ENCODE measurements around the gene PRKAR1B.
"Not testable (repeated sequence)": the region's sequence is repeated elsewhere in the genome, so short reads cannot be mapped to it uniquely, and the experiment has no call there.

Gene PRKAR1B

GRCh38 chr7:644381-645305, 82.4 kb downstream of the PRKAR1B start:
- no peak for DNase-seq (ENCODE audit: low spot score)

DNA sequence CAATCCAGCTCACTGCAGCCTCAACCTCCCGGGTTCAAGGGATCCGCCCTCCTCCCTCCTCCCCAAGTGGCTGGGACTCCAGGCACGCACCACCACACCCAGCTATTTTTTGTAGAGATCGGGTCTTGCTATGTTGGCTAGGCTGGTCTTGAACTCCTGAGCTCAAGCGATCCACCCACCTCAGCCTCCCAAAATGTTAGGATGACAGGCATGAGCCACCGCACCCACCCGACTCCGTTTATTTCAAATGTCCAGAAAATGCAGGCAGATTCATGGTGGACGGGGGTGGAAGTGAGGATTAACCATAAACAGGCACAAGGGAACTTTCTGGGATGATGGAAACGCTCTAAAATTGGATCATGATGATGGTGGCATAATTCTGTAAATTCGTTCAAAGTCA, 85.1 kb downstream of the PRKAR1B start:
- DNase-seq (ENCODE audit: low spot score): no peak

GRCh38 chr7:641269-641671, 85.8 kb downstream of the PRKAR1B start:
- DNase-seq (ENCODE audit: low spot score): peak; percentile 88

- DNase-seq (ENCODE audit: low spot score): no peak
These were observed 88.6 kb downstream of the PRKAR1B start for GRCh38 chr7:638256-639011.

GRCh38 chr7:637826-638225, 89.3 kb downstream of the PRKAR1B start:
- no peak for DNase-seq (ENCODE audit: low spot score)

DNA sequence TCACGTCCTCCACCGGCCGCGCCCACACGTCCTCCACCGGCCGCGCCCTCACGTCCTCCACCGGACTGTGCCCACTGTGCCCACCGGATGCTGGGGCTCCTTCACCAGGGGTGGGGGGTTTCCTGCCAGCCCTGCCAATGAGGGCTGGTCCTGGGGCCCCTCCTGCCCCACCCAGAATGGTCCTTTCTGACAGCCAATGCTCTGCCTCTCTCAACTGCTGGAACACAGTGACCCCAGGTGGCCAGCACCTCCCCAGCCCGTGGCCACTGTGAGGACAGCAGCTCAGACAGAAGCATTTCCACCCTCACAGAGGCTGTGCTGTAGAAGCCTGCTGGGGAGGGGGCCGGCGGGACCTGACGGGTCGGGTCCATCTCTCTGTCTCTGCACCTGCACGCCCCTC, 90.7 kb downstream of the PRKAR1B start:
- DNase-seq (ENCODE audit: low spot score): no peak

- DNase-seq (ENCODE audit: low spot score): not testable (repeated sequence)
These were observed 91.2 kb downstream of the PRKAR1B start for GRCh38 chr7:635687-636382.

DNA sequence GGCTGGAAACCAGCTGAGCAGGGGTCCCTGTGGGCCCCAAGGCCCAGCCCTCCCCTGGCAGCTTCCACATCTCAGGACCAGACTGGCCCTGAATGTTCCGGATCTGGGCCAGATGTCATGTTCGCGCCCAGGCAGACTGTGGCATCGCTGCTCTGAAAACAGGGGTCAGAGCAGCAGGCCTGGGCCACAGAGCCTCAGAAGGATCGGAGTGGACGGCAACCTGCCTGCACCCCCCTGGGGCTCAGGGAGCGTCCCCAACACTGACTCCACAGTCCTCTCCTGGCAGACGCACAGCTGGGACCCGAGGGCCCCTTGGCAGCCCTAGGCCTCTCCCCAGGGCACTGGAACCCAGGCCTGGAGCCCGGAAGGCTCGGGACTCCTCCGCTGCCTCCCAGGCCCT, 91.9 kb downstream of the PRKAR1B start:
- DNase-seq (ENCODE audit: low spot score): no peak

DNA sequence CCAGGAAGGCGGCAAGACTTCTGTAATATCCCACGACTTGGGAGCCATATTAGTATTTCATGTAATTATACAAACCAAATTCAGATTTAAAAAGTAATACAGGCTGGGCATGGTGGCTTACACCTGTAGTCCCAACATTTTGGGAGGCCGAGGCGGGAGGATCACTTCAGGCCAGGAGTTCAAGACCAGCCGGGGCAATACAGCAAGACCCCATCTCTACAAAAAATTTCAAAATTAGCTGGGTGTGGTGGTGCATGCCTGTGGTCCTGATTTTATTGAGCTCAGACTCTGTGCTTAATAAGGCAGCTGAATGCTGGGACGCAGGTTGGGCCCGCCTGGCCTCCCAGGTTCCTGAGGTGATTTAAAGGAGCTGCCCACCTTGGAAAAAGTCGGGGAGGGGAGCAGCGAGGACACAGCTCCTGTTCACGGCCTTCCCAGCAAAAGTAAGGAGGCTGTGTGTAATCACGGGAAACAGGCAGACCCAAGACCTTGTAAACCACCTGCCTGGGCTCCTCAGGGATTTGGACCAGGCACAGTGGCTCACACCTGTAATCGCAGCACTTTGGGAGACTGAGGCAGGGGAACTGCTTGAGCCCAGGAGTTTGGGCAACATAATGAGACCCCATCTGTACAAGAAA, 93.6 kb downstream of the PRKAR1B start:
- DNase-seq (ENCODE audit: low spot score): no peak

GRCh38 chr7:632831-633210, 94.3 kb downstream of the PRKAR1B start:
- no peak for DNase-seq (ENCODE audit: low spot score)

GRCh38 chr7:631964-632830, 94.9 kb downstream of the PRKAR1B start:
- DNase-seq (ENCODE audit: low spot score): no peak

GRCh38 chr7:631291-631711, 95.8 kb downstream of the PRKAR1B start:
- DNase-seq (ENCODE audit: low spot score): no peak

DNA sequence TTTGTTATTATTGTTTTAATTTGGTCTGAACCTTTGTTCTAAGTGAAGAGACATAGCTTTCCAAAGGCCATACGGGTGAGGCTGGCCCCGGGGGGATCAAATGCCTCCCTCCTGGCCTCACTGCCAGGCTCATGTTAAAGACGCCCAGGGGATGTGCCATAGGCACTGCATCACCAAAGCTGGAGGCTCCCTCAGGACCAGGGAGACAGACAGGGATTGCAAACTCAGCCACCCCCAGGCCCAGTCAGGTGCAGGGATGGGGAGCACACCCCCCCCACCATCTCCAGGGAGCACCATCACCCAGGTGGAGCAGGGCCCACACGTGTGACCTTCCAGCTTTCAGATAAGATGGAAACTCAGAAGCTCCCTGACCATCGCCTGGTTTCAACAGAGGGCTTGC, 96.5 kb downstream of the PRKAR1B start:
- no peak for DNase-seq (ENCODE audit: low spot score)

DNA sequence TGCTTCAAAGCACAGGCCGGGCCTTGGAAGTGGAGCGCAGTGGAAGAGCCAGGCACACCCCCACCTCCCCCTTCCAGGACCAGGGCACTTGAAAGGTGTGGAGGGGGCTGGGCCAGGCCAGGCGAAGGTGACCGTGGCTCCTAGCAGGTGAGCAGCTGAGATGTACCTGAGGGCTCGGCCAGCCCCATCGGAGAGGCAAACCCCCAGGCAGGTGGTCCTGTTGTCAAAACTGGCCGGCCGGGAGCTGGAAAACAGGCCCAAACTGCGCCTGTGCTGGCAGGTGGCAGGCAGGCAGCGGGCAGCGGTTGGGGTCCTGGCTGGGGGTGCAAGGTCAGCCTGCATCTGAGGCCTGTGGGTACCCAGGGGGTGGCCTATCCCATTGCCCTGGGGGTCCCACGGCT, 97.0 kb downstream of the PRKAR1B start:
- DNase-seq (ENCODE audit: low spot score): no peak

- no peak for DNase-seq (ENCODE audit: low spot score)
These were observed 98.3 kb downstream of the PRKAR1B start for GRCh38 chr7:628826-629225.

DNA sequence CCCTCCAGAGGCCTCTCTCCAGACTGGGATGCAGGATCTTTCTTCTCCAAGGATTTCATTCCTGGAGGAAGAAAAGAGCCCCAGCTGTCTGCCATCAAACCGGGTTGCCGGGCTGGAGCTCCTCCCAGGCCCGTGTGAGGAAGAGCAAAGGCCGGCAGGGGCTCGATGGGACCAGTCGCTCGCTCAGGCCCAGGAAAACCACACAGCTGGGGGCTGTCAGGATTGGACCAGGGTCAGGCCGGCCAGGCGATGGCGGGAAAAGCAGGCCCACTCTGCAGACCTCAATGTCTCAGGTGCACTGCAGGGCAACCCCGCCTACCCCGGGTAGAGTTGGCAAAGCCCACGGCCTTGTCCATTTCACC, 98.7 kb downstream of the PRKAR1B start:
- no peak for DNase-seq (ENCODE audit: low spot score)

- DNase-seq (ENCODE audit: low spot score): no peak
These were observed 99.2 kb downstream of the PRKAR1B start for GRCh38 chr7:627661-628401.

GRCh38 chr7:625376-625971, 101.6 kb downstream of the PRKAR1B start:
- no peak for DNase-seq (ENCODE audit: low spot score)

DNA sequence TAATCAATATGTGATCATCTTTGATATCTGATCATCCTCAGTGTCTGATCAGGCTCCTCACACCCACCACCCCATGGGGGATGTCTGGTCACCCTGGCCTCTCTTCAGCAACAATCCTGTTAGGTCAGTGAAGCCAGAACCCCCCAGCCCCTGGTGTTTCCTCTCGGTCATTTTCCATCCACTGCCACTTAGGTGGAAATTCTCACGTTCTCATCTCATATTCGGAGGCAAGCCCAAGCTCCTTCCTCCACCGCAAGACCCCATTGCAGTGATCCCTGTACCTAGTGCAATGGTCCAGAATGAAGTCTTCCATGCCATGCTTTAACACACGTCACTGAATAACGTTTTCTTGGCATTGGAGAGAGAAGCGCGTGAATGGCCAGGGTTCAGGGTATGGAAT, 103.6 kb downstream of the PRKAR1B start:
- no peak for DNase-seq (ENCODE audit: low spot score)

Data from RKO (cell line).